HG03280 (cell line): ENCODE measurements around the gene C10orf67.
"Not testable (repeated sequence)": the region's sequence is repeated elsewhere in the genome, so short reads cannot be mapped to it uniquely, and the experiment has no call there.

Experiments used
- ATAC-seq: cut with Tn5 transposase; IDR thresholded peaks from one replicate; pipeline ENCODE4 v1.9.1; 2021; ENCODE audit warnings: mild to moderate bottlenecking, moderate library complexity; ENCODE audit not compliant: unreplicated experiment

The C10orf67 gene

DNA sequence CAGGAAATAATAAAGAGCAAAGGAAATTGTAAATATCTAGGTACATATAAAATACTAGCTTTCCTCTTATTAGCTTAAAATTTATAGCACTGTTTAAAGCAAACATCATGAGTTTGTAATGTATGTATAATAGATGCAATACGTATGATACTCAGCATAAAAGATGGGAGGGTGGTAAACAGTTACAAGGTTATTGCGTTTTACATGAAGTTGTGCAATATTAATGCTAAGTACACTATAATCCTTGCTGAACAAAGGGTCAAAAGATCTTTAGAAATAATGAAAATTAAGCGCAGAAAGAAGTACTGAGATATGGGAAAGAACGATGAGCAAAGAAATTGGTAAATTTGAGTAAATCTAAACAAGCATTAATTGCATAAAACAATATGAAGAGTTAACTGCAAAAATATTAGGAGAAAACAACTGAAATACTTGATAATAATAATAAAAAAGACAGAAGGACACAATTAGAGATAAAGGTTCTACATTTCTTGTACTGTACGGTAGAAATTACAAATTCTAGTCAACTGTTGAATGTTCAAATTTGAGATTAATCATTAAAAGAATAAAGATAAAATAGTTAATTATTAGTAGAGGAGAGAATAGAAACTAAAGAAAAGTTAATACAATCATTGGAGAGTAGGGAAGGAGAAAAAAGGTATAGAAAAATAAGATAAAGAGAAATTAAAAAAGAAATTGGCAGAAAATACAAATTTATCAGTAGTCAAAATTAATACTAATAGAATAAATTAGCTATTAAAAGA lies 17.9 kb downstream of the C10orf67 start:
- no peak for ATAC-seq

DNA sequence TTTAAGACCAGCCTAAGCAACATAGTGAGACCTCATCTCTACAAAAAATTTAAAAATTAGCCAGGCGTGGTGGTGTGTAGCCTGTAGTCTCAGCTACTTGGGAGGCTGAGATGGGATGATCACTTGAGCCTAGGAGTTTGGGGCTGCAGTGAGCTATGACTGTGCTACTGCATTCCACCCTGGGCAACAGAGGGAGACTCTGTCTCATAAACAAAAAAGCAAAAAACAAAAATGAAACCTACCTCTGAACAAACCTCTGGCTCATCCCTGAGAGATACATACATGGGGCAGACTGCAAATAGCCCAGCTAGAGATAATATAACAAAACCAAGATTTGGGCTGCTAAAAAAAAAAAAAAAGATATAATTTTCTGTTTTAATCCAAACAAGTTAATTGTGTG lies 19.5 kb downstream of the C10orf67 start:
- ATAC-seq: no peak

- ATAC-seq: no peak
Measured at GRCh38 chr10:23324351-23324750, 20.2 kb downstream of the C10orf67 start.

DNA sequence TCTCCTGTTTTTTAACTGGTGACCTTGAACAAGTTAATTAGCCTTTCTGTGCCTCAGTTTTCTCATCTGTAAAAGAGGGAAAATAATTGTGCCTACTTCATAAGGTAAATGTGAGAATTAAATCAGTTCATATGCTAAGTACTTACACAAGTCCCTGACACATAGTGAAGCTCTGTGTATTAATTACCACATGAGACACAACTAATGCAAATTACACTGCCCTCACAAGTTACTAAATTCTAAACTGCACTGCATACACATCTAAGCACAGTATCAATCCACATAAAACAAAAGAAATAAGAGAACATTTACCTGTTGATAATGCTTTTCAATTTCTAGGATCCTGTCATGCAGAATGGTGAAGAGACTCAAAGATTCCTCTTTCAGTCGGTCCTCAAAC lies 22.5 kb downstream of the C10orf67 start:
- ATAC-seq: no peak

GRCh38 chr10:23319835-23320234 lies 24.8 kb downstream of the C10orf67 start:
- ATAC-seq: no peak

- no peak for ATAC-seq
Measured at GRCh38 chr10:23318359-23318758, 26.2 kb downstream of the C10orf67 start.

DNA sequence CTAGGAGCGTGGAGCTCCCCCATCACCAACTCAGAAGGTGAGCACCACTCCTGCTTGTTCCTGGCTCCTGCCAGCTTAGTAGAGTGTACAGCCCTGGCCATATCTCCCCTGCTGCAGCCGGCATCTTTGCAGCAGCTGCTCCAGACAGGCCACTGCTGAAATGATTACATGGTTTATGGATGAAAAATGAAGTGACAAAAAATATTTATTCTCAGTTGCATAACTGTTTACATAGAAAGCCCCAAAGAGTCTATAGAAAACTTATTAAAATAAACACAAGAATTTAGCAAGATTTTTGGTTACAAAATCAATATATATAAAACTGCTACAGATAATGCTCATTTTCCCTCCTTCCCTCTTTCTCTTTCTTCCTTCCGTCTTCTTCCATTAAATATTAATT lies 27.2 kb downstream of the C10orf67 start:
- no peak for ATAC-seq

DNA sequence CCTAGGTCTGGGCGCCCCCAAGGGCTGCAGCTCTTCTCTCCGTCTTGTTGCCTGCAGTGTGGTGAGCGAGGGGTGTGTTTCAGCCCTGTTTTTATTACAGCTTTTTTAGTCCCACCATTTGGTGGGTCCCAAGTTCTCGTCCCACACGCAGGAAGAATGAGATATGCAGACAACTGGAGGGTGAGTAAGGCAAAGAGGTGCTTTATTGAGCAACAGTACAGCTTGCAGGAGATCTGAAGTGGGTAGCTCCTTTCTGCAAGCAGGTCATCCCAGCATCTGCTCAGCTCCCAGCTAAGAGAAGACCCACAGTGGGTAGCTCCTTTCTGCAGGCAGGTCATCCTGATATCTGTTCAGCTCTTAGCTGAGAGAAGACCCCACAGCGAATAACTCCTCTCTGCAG lies 28.2 kb downstream of the C10orf67 start:
- ATAC-seq: no peak

DNA sequence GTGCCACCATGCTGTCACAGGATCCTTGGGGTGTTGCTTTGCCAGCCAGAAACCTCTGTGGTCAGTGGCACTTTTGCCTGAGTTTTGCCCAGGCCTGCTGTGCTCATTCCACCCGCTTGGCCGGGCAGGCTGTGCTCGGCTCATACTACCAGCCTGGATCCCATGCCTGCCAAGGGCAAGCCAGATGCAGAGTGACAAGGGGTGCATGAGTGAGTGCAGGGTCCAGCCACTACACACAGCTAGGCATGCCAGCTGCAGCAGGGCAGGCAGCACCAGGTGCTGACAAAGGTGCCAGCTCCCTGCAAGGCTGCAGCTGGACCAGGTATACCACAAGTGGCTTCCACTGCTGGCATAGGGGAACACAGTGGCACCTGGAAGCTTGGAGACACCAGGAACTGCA lies 28.6 kb downstream of the C10orf67 start:
- ATAC-seq: no peak

DNA sequence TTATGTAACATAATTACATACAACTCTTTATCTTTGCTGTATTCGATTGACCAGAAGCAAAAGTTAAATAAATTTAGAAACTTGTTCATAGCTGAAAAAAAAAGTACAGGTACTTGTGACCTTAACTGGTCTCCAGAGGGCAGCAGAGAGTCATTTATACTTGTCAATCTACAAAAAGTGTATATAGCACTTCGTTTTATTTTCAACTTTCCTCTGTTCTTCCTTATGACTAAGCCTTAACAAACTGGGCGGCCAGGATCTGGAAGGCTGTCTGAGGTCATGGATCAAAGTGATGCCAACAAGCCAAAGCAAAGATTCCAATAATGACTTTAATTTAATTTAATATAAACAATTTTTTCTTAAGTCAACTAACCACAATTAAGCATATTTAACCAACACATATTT lies 29.8 kb downstream of the C10orf67 start:
- ATAC-seq: no peak

GRCh38 chr10:23311034-23311433 lies 33.6 kb downstream of the C10orf67 start:
- ATAC-seq: no peak

DNA sequence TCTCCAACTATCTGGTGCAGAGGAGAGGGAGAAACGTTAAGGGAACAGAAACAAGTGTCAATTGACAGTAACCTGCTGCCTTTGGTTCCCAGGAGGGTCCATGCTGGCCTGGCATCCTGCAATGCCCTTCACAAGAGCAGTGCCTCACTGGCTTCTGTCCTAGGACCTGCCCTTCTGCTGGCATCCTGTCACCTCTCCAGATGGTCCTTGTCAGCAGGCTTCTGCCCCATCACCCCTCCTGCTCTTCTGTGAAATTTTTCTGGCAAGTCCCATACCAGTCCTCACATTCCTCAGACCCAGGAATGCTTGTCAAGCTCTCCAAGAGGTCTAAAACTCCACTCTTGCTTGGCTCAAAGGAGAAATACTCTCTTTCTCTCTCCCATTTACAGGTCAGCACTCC lies 34.2 kb downstream of the C10orf67 start:
- ATAC-seq: no peak

- ATAC-seq: not testable (repeated sequence)
Measured at GRCh38 chr10:23299961-23300360, 44.6 kb downstream of the C10orf67 start.

GRCh38 chr10:23294638-23295247 lies 49.9 kb downstream of the C10orf67 start:
- ATAC-seq: no peak

- no peak for ATAC-seq
Measured at GRCh38 chr10:23293973-23294590, 50.5 kb downstream of the C10orf67 start.

DNA sequence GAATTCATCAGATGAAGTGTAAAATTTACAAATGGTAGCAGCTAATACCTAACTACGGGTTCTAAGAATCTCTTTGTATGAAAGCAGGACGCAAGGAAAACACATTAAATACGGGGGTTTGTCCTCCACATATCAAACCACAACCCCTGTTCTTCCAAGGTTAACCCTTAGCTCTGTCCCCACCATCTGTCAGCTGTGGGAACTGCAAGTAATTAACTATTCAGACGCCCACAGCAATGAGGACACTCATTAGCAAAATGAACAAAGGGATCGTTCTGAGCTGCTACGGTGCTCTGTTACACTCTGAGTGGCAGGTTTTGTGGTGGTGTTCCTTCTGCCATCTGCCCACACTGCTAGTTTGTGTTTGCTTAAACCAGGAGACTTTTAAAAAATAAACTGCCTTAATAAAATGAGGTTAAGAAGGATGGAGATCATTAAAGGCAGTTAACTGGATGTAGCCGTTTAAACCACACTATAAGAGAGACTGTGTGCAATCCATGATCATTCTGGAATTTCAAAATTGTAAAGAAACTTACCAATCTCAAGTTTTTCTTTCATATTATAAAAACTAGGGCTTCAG lies 51.4 kb downstream of the C10orf67 start:
- ATAC-seq: peak; percentile 82

DNA sequence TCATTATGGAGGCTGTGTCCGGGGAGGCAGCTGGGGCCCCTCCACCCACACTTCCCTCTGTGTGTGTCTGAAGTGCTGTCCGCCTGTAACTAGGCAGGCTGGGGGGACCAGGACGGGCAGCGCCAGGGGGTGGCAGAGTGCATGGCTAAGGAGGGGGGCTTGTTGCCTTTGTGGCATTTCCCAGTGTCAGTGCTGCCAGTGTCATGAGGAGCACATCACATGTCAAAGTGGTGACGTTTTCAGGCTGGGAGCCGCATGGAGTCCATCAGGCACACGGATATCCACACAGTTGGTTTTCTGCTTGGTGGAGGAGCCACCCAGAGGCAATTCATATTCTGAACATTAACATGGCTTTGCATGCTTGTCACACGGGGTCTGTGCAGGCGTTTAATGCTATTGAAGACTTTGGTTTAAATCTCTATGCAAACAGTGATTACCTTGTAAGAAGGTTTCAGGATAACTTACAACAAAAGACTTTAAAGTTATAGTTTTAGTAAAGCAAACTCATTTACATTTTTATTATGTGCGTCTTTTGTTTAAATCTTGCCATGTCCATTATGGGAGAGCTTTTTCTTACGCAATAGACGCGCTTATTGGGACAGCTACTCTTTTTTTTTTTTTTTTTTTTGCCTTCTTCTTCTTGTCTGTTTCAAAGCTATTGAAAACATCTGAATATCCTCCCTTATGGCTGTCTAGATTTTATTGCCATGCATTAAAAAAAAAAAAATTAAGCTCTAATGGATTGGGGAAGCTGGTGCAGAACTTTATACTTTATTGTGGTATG lies 52.9 kb downstream of the C10orf67 start:
- ATAC-seq: no peak

DNA sequence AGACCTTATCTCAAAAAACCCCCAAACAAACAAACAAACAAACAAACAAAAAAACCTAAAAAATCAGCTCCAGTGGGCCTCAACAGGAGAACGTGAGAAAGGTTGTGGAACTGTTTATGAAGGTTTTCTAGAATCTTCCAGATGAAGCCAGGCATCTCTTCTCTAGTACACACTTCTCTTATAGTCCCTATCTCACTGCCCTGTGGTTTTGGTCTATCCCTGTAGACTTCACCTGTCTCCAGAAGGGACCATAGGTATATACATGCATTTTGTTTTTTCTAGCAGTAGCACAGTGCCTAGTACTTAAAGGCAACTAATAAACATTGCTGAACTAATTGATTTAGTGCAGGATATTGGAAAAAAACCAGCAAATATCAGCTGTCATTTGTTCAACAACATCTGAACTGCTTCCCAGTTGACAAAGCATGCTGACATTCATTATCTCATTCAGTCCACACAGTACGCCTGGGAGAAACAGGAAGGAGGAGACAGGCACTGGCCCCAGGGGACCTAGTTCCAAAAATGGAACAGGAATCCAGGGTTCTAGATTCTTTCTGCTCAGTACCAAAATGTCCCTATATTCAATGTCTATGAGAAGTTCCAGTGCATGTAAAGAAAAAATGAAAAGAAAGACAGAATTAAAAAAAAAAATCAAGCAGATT lies 59.8 kb downstream of the C10orf67 start:
- no peak for ATAC-seq

DNA sequence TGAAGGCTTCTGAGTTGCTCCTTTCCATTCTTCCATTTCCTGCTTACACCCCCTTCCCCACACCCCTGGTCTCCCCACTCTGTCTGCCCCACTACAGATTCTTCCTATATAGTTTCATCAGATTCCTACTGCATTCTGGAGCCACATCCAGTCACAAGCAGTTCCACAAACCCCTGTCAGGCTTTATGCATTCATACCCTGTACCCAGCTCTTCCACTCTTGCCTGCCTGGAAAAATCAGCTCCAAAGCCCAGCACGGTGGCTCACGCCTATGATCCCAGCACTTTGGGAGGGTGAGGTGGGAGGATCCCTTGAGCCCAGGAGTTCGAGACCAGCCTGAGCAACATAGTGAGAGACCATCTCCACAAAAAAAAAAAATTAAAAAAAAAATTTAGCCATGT lies 60.4 kb downstream of the C10orf67 start:
- ATAC-seq: no peak

- ATAC-seq: no peak
Measured at GRCh38 chr10:23283680-23284079, 60.9 kb downstream of the C10orf67 start.

DNA sequence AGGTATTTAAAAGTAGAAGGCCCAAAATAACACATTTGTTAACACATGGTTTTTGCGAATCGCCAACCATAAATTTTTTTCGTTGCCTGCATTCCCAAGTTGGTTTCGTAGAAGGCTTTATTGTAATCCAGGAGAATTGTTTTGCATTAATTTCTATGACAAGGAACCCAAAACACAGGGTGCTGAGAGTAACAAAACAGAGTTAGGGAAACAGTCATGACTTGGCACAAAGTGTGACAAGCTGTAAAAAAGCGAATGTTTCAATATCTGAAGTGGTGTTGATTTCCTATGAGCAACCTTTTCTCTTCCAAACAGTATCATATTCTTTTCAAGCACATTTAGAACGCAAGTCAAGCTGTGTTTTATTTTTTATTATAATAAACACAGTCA lies 63.6 kb downstream of the C10orf67 start:
- ATAC-seq: no peak
